DND-41 (cell line): ENCODE results near the gene ITGA8.

Experiments used
- ATAC-seq: fragments of 200-7000 bp; cut with Tn5 transposase; 3 replicates; pipeline ENCODE4 v1.9.1; 2021; ENCODE audit warnings: low read depth; ENCODE audit not compliant: insufficient read depth
- DNase-seq: peaks from one replicate; pipeline ENCODE4 v3.0.0-alpha.2; 2020
- H2AFZ ChIP-seq: 2 replicates; pipeline ENCODE4 v1.6.0; 2012; ENCODE audit warnings: low read depth, low read length
- H3K27ac ChIP-seq: 2 replicates; pipeline ENCODE4 v1.5.1; 2012; ENCODE audit warnings: low read length, inconsistent platforms
- H3K27me3 ChIP-seq: fragments of 200-600 bp; sonication (generic); 2 replicates; pipeline ENCODE4 v1.6.0; 2012; ENCODE audit warnings: low read length, mild to moderate bottlenecking, inconsistent platforms; ENCODE audit not compliant: insufficient read depth, poor library complexity
- H3K36me3 ChIP-seq: 2 replicates; pipeline ENCODE4 v1.5.1; 2012; ENCODE audit warnings: low read length, inconsistent platforms; ENCODE audit not compliant: insufficient read depth
- H3K4me1 ChIP-seq: 2 replicates; pipeline ENCODE4 v1.5.1; 2012; ENCODE audit warnings: mild to moderate bottlenecking, low read length; ENCODE audit not compliant: insufficient read depth
- H3K4me2 ChIP-seq: 2 replicates; pipeline ENCODE4 v1.6.0; 2012; ENCODE audit warnings: mild to moderate bottlenecking, moderate library complexity, low read length, inconsistent platforms; ENCODE audit not compliant: insufficient read depth
- H3K4me3 ChIP-seq, 2 experiments: fragments of 200-600 bp in 1 of 2; shearing (Covaris generic) in 1 of 2; 2 replicates each; pipeline ENCODE4 v1.5.1; 2012 to 2016; ENCODE audit warnings: inconsistent platforms in 2 of 2, low read length in 2 of 2, mild to moderate bottlenecking in 2 of 2, low read depth in 1 of 2, moderate library complexity in 1 of 2
- H3K79me2 ChIP-seq: 2 replicates; pipeline ENCODE4 v1.6.0; 2012; ENCODE audit warnings: low read length, inconsistent platforms; ENCODE audit not compliant: insufficient read depth
- H3K9ac ChIP-seq: 2 replicates; pipeline ENCODE4 v1.6.0; 2012; ENCODE audit warnings: low read depth, mild to moderate bottlenecking, inconsistent platforms, low read length, moderate library complexity
- H3K9me3 ChIP-seq: 2 replicates; pipeline ENCODE4 v1.5.1; 2012; ENCODE audit warnings: low read length, moderate library complexity, mild to moderate bottlenecking, inconsistent platforms; ENCODE audit not compliant: insufficient read depth, severe bottlenecking
- H4K20me1 ChIP-seq: 2 replicates; pipeline ENCODE4 v1.6.0; 2012; ENCODE audit warnings: low read length; ENCODE audit not compliant: insufficient read depth
- CTCF ChIP-seq: IDR thresholded peaks from 2 replicates; pipeline ENCODE4 v1.5.1; 2012; ENCODE audit warnings: borderline replicate concordance, low read length, moderate library complexity, mild to moderate bottlenecking; ENCODE audit not compliant: poor library complexity, severe bottlenecking; ENCODE audit errors: extremely low read depth
- EZH2 ChIP-seq: IDR thresholded peaks from 3 replicates; pipeline ENCODE4 v1.6.1; 2012; ENCODE audit warnings: borderline replicate concordance, low read depth, mild to moderate bottlenecking, moderate library complexity, low read length, inconsistent platforms; ENCODE audit not compliant: severe bottlenecking

The ITGA8 gene

GRCh38 chr10:15546606-15547005 is 173.1 kb downstream of the ITGA8 start:
- Histone ChIP-seq H3K27ac (no peak overlapping the region), H3K36me3 (no peaks in the 10 kb centered on the region), H3K9ac (no peak overlapping the region), H3K79me2 (no peaks in the 10 kb centered on the region), H3K27me3 (no peaks in the 10 kb centered on the region), H3K4me1 (no peaks in the 10 kb centered on the region), H3K4me3 (no peak overlapping the region), H4K20me1 (no peaks in the 10 kb centered on the region), H2AFZ (no peak overlapping the region), H3K9me3 (no peaks in the 10 kb centered on the region), H3K4me2 (no peak overlapping the region)
- no peak for TF ChIP-seq CTCF
- TF ChIP-seq EZH2 = no peak
- ATAC-seq (no peak), DNase-seq (no peak)

GRCh38 chr10:15545884-15546283 is 173.8 kb downstream of the ITGA8 start:
- no peaks in the 10 kb centered on the region for H3K27me3 ChIP-seq
- ATAC-seq (no peak), DNase-seq (no peak)
- no peaks in the 10 kb centered on the region for H3K4me1 ChIP-seq
- no peak overlapping the region for H3K27ac ChIP-seq
- H4K20me1 ChIP-seq = no peaks in the 10 kb centered on the region
- no peak overlapping the region for H3K9ac ChIP-seq
- no peaks in the 10 kb centered on the region for H3K36me3 ChIP-seq
- H2AFZ ChIP-seq = no peak overlapping the region
- no peak overlapping the region for H3K4me2 ChIP-seq
- H3K9me3 ChIP-seq = no peaks in the 10 kb centered on the region
- no peak for TF ChIP-seq CTCF
- no peak for TF ChIP-seq EZH2
- no peak overlapping the region for H3K4me3 ChIP-seq
- H3K79me2 ChIP-seq = no peaks in the 10 kb centered on the region

- Histone ChIP-seq H3K4me3 (no peak overlapping the region), H3K9me3 (no peaks in the 10 kb centered on the region), H2AFZ (no peak overlapping the region), H3K4me2 (no peak overlapping the region), H3K79me2 (no peaks in the 10 kb centered on the region), H3K9ac (no peak overlapping the region), H3K4me1 (no peaks in the 10 kb centered on the region), H3K36me3 (no peaks in the 10 kb centered on the region), H3K27ac (no peak overlapping the region), H4K20me1 (no peaks in the 10 kb centered on the region), H3K27me3 (no peaks in the 10 kb centered on the region)
- TF ChIP-seq CTCF = no peak
- TF ChIP-seq EZH2 = no peak
- no peak for ATAC-seq
- no peak for DNase-seq
These were observed 174.5 kb downstream of the ITGA8 start for GRCh38 chr10:15545266-15545665.

- ATAC-seq (no peak), DNase-seq (no peak)
- no peak for TF ChIP-seq EZH2
- TF ChIP-seq CTCF = no peak
- H3K27me3 ChIP-seq = no peaks in the 10 kb centered on the region
- no peak overlapping the region for H2AFZ ChIP-seq
- no peak overlapping the region for H3K9ac ChIP-seq
- H3K4me3 ChIP-seq = no peak overlapping the region
- no peaks in the 10 kb centered on the region for H3K4me1 ChIP-seq
- no peaks in the 10 kb centered on the region for H3K9me3 ChIP-seq
- H3K79me2 ChIP-seq = no peaks in the 10 kb centered on the region
- no peak overlapping the region for H3K4me2 ChIP-seq
- H4K20me1 ChIP-seq = no peaks in the 10 kb centered on the region
- no peaks in the 10 kb centered on the region for H3K36me3 ChIP-seq
- no peak overlapping the region for H3K27ac ChIP-seq
These were observed 175.7 kb downstream of the ITGA8 start for GRCh38 chr10:15543994-15544393.
